CD4-positive, alpha-beta memory T cell (primary cell): ENCODE results near the gene PRKCQ. TPM values are rescaled to one million over a fixed set of nuclear protein-coding genes. Genes with fewer than 3 reads are reported as not detected.

ENCODE experiments used
- CTCF ChIA-PET: fragments of 350-600 bp; sonication (Branson Sonifier 250); formaldehyde crosslinking; loops from one replicate; lab custom pipeline; 2021; ENCODE audit warnings: inconsistent platforms; ENCODE audit not compliant: partially characterized antibody; lab: Charles Lee
- POLR2A ChIA-PET: fragments of 350-600 bp; sonication (Branson Sonifier 250); formaldehyde crosslinking; loops from one replicate; lab custom pipeline; 2021; ENCODE audit not compliant: partially characterized antibody; lab: Charles Lee
- DNase-seq, 5 donors: peaks; one replicate each; pipeline versions ENCODE4 v3.0.0 to v3.0.0-alpha.2; 2020 to 2022; ENCODE audit warnings: mixed read lengths in 1 of 5
- H3K27ac ChIP-seq: one replicate; pipeline ENCODE4 v1.7.0; 2013; ENCODE audit warnings: low read depth, low read length
- H3K27me3 ChIP-seq: 2 replicates; pipeline ENCODE4 v1.7.0; 2013; ENCODE audit warnings: mild to moderate bottlenecking, low read length, moderate library complexity; ENCODE audit not compliant: insufficient read depth
- H3K36me3 ChIP-seq: 2 replicates; pipeline ENCODE4 v1.7.0; 2013; ENCODE audit warnings: mild to moderate bottlenecking, low read length, moderate library complexity; ENCODE audit not compliant: insufficient read depth
- H3K4me1 ChIP-seq: 2 replicates; pipeline ENCODE4 v1.7.0; 2013; ENCODE audit warnings: mild to moderate bottlenecking, low read length, moderate library complexity; ENCODE audit not compliant: insufficient read depth
- H3K4me3 ChIP-seq, 2 donors: one replicate each; pipeline ENCODE4 v1.7.0; 2013; ENCODE audit warnings: low read length in 2 of 2, mild to moderate bottlenecking in 1 of 2
- H3K9me3 ChIP-seq, 2 donors: one replicate each; pipeline ENCODE4 v1.7.0; 2013; ENCODE audit warnings: low read length in 2 of 2, control low read depth in 1 of 2; ENCODE audit not compliant: control insufficient read depth in 1 of 2
- H3K27ac Mint-ChIP-seq, 7 donors: one replicate each; pipeline ENCODE4 v1.8.0; 2020 to 2021; ENCODE audit warnings: mixed read lengths in 7 of 7, mild to moderate bottlenecking in 6 of 7, inconsistent platforms in 3 of 7, moderate library complexity in 3 of 7
- H3K27me3 Mint-ChIP-seq, 2 donors: one replicate each; pipeline ENCODE4 v1.8.0; 2020 to 2021; ENCODE audit warnings: mixed read lengths in 2 of 2
- H3K36me3 Mint-ChIP-seq, 2 donors: one replicate each; pipeline ENCODE4 v1.8.0; 2020 to 2021; ENCODE audit warnings: mixed read lengths in 2 of 2, inconsistent platforms in 1 of 2, mild to moderate bottlenecking in 1 of 2
- H3K4me1 Mint-ChIP-seq, 4 donors: one replicate each; pipeline ENCODE4 v1.8.0; 2020 to 2021; ENCODE audit warnings: mixed read lengths in 4 of 4, mild to moderate bottlenecking in 1 of 4
- H3K4me3 Mint-ChIP-seq, 8 donors: one replicate each; pipeline ENCODE4 v1.8.0; 2020 to 2021; ENCODE audit warnings: mixed read lengths in 8 of 8, mild to moderate bottlenecking in 7 of 8, moderate library complexity in 6 of 8, inconsistent platforms in 3 of 8
- H3K9me3 Mint-ChIP-seq, 8 donors: one replicate each; pipeline ENCODE4 v1.8.0; 2020 to 2021; ENCODE audit warnings: mixed read lengths in 8 of 8, mild to moderate bottlenecking in 5 of 8, inconsistent platforms in 3 of 8, moderate library complexity in 1 of 8
- intact Hi-C: fragments of 100-400 bp; cut with micrococcal nuclease; formaldehyde crosslinking; loops from one replicate; pipeline ENCODE4 v1.15.1; 2023
- polyA plus RNA-seq, 2 donors: library from polyadenylated mRNA; unstranded; fragments of 300-500 nt; fragmentation: Illumina TruSeq; gene quantifications; one replicate each; pipeline ENCODE4 v1.2.3, GENCODE V29; 2021
- total RNA-seq, 2 experiments: library from RNA; stranded (reverse); gene quantifications; one replicate each; pipeline ENCODE4 v1.2.3, GENCODE V29; 2021

Gene PRKCQ
- total and polyA plus RNA-seq, 4 experiments from 2014 or later = 45.0 to 77.1 (median 71.0) TPM

DNA sequence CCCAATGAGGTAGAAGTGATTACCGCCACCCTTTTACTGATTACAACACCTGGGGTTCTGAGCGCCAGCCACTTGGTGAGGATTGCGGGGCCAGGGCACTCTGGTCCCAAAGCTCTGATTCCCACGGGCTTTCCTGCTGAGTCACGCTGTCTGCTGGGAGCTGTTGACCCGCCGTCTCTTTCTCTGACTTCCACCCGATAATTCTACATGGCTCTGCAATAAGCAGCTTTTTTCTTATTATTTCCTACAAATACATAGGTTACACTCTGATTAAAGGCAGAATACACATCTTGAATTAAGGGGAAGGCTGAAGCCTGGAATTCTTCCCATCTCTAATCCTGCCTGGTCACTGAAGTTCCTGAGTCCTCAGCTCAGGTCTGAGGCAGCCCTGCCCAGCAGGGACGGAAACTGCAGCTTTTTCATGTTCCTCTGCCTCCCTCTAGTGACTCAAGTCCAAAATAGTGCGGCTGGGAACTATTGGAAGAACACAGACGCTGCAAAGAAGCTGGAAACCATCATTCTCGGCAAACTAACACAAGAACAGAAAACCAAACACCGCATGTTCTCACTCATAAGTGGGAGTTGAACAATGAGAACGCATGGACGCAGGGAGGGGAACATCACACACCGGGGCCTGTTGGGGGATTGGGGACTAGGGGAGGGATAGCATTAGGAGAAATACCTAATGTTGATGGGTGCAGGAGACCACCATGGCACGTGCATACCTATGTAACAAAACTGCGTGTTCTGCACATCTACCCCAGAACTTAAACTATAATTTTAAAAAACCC lies 178.3 kb downstream of the PRKCQ start:
- Mint-ChIP-seq H3K4me1 (peaks cover 8 to 24% (median 13%) of the 10 kb centered on the region in 4 donors), H3K9me3 (peaks cover 0 to 2% (median 0%) of the 10 kb centered on the region in 8 donors), H3K27me3 (peaks cover 0 to 1% of the 10 kb centered on the region in 2 donors), H3K27ac (peak overlapping the region; percentile 32 to 90 (median 64)), H3K4me3 (peak overlapping the region in 2 of 8 donors; percentile 51 to 63), H3K36me3 (no peaks in the 10 kb centered on the region)
- no peaks in the 10 kb centered on the region for H3K36me3 ChIP-seq
- peak; percentile 57 to 70 (median 65) for DNase-seq
- intact Hi-C loops = loop anchor here (1.0 to 5.0 kb wide), 5 partner anchors 53 to 314 kb away; partner anchors contain the start of genes PFKFB3 and RBM17
- H3K4me3 ChIP-seq = no peak overlapping the region
- CTCF ChIA-PET = interaction anchor here (0.6 to 9.0 kb wide), 69 partner anchors 9 to 425 kb away, joined by 3 to 217 read pairs (median 5); partner anchors contain the start of genes IL15RA and PFKFB3
- no peaks in the 10 kb centered on the region for H3K27me3 ChIP-seq
- POLR2A ChIA-PET = interaction anchor here (0.8 to 3.8 kb wide), 20 partner anchors 8 to 387 kb away, joined by 3 to 53 read pairs (median 6); partner anchors contain the start of gene PFKFB3
- no peaks in the 10 kb centered on the region for H3K9me3 ChIP-seq
- H3K27ac ChIP-seq = no peak overlapping the region
- peaks cover 16% of the 10 kb centered on the region for H3K4me1 ChIP-seq

DNA sequence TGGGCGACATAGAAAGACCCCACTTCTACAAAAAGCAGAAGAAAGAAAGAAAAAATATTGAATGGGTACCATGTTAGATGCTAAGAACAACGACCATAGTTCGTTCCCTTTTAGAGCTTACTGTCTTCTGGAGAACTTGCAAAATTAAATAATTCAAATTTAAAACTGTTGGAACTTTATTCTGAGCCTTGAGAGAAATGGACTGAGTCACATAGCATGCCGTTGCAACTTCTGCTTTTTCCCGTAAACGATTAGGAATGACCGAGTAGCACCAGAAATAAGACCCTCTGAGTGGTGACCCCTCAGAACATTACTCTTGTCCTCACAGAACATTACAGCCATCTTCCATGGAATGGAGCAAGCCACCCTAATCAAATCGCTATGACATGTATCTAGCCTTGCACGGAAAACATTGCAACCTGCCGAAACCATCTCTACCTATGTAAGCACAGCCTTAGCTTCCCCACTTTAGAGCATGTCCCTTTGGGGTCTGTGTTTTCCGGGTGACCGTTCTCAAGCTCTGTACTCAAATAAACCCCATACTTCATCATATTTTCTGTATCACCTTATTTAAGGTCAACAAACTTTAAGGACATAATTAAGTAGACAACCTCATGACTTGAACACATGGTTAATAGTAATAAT lies 179.1 kb downstream of the PRKCQ start:
- Mint-ChIP-seq H3K27me3 (peaks cover 0 to 1% of the 10 kb centered on the region in 2 donors), H3K4me3 (no peak overlapping the region), H3K27ac (no peak overlapping the region), H3K9me3 (peaks cover 0 to 2% (median 0%) of the 10 kb centered on the region in 8 donors), H3K36me3 (no peaks in the 10 kb centered on the region), H3K4me1 (peaks cover 3 to 16% (median 7%) of the 10 kb centered on the region in 4 donors)
- POLR2A ChIA-PET = interaction anchor here (1.0 to 3.8 kb wide), 16 partner anchors 9 to 387 kb away, joined by 3 to 53 read pairs (median 8); partner anchors contain the start of gene PFKFB3
- no peak overlapping the region for H3K27ac ChIP-seq
- no peak for DNase-seq
- no peaks in the 10 kb centered on the region for H3K27me3 ChIP-seq
- CTCF ChIA-PET = interaction anchor here (0.6 to 9.0 kb wide), 55 partner anchors 9 to 424 kb away, joined by 3 to 217 read pairs (median 6); partner anchors contain the start of genes IL15RA and PFKFB3
- H3K36me3 ChIP-seq = no peaks in the 10 kb centered on the region
- no peaks in the 10 kb centered on the region for H3K9me3 ChIP-seq
- peaks cover 8% of the 10 kb centered on the region for H3K4me1 ChIP-seq
- intact Hi-C loops = loop anchor here (2.0 to 5.0 kb wide), 2 partner anchors 250 to 314 kb away; partner anchors contain the start of gene RBM17
- H3K4me3 ChIP-seq = no peak overlapping the region

DNA sequence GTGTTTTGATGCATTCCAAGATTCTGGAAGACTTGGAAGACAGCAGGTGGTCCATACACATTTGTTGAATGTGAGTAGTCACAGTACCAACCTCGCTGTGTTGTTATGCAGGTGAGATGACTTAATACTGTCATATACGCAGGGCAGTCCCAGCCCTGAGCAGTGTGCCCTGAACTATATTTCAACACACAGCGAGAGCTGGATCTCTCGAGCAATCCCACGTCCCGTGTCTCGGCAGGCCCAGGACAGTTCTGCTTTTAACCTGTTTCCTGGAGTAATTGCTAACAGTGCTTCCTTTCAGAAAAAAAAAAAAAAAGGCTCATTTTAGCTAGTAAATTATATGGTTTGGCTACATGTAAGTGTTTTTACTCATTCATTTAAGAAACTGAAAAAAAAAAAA lies 179.7 kb downstream of the PRKCQ start:
- Histone ChIP-seq H3K36me3 (no peaks in the 10 kb centered on the region), H3K27ac (no peak overlapping the region), H3K27me3 (no peaks in the 10 kb centered on the region), H3K9me3 (no peaks in the 10 kb centered on the region), H3K4me1 (peaks cover 7% of the 10 kb centered on the region), H3K4me3 (no peak overlapping the region)
- intact Hi-C loops = loop anchor here (2.0 to 5.0 kb wide), 2 partner anchors 250 to 313 kb away; partner anchors contain the start of gene RBM17
- Mint-ChIP-seq H3K4me1 (peaks cover 3 to 12% (median 7%) of the 10 kb centered on the region in 4 donors), H3K36me3 (no peaks in the 10 kb centered on the region), H3K27me3 (peaks cover 0 to 1% of the 10 kb centered on the region in 2 donors), H3K27ac (no peak overlapping the region), H3K9me3 (peaks cover 0 to 2% (median 0%) of the 10 kb centered on the region in 8 donors), H3K4me3 (no peak overlapping the region)
- ChIA-PET POLR2A (interaction anchor here (0.7 to 3.8 kb wide), 5 partner anchors 18 to 228 kb away, joined by 3 to 53 read pairs (median 12); partner anchors contain the start of gene PFKFB3), CTCF (interaction anchor here (1.2 to 9.0 kb wide), 23 partner anchors 11 to 386 kb away, joined by 3 to 217 read pairs (median 17); partner anchors contain the start of gene PFKFB3)
- no peak for DNase-seq

DNA sequence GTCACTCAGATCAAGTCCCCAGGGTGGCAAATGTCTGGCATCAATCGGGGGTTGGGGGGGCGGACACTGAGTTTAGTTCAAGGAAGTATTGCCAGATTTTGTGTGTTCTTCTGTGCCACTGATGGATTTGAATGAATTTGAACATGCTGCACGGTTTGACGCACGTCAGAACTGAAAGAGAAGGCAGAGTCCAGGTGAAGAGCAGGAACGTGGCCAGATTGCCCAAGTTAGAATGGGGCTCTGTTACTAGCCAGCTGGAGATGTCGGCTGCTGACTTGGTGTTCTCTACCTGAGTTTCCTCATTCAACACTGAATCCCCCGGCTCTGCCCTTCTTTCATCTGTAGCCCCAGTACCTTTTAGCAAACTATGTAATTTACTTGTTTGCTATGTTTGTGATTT lies 180.2 kb downstream of the PRKCQ start:
- no peak for DNase-seq
- no peak overlapping the region for H3K27ac Mint-ChIP-seq
- peaks cover 3 to 12% (median 7%) of the 10 kb centered on the region in 4 donors for H3K4me1 Mint-ChIP-seq
- H3K36me3 Mint-ChIP-seq = no peaks in the 10 kb centered on the region
- Histone ChIP-seq H3K36me3 (no peaks in the 10 kb centered on the region), H3K27me3 (no peaks in the 10 kb centered on the region), H3K9me3 (no peaks in the 10 kb centered on the region), H3K4me1 (peaks cover 7% of the 10 kb centered on the region), H3K27ac (no peak overlapping the region), H3K4me3 (no peak overlapping the region)
- POLR2A ChIA-PET = interaction anchor here (0.7 to 3.8 kb wide), 3 partner anchors 130 to 227 kb away, joined by 3 to 53 read pairs (median 21); partner anchors contain the start of gene PFKFB3
- H3K27me3 Mint-ChIP-seq = peaks cover 0 to 1% of the 10 kb centered on the region in 2 donors
- intact Hi-C loops = loop anchor here (2.0 to 5.0 kb wide), 2 partner anchors 249 to 313 kb away; partner anchors contain the start of gene RBM17
- CTCF ChIA-PET = interaction anchor here (1.0 to 9.0 kb wide), 14 partner anchors 11 to 386 kb away, joined by 3 to 217 read pairs (median 28); partner anchors contain the start of gene PFKFB3
- H3K9me3 Mint-ChIP-seq = peaks cover 0 to 2% (median 0%) of the 10 kb centered on the region in 8 donors
- no peak overlapping the region for H3K4me3 Mint-ChIP-seq

- Histone ChIP-seq H3K4me3 (no peak overlapping the region), H3K27me3 (no peaks in the 10 kb centered on the region), H3K9me3 (no peaks in the 10 kb centered on the region), H3K27ac (no peak overlapping the region), H3K36me3 (no peaks in the 10 kb centered on the region), H3K4me1 (peaks cover 7% of the 10 kb centered on the region)
- no peak for DNase-seq
- peaks cover 0 to 1% of the 10 kb centered on the region in 2 donors for H3K27me3 Mint-ChIP-seq
- H3K27ac Mint-ChIP-seq = peak overlapping the region in 2 of 7 donors; percentile 13 to 23
- CTCF ChIA-PET = interaction anchor here (0.8 to 9.0 kb wide), 10 partner anchors 51 to 291 kb away, joined by 3 to 217 read pairs (median 3); partner anchors contain the start of gene PFKFB3
- intact Hi-C loops = no loop called here
- no peaks in the 10 kb centered on the region for H3K36me3 Mint-ChIP-seq
- peaks cover 3 to 12% (median 7%) of the 10 kb centered on the region in 4 donors for H3K4me1 Mint-ChIP-seq
- no peak overlapping the region for H3K4me3 Mint-ChIP-seq
- POLR2A ChIA-PET = interaction anchor here (2.2 to 2.7 kb wide), 2 partner anchors 51 to 197 kb away, joined by 9 to 11 read pairs; partner anchors contain the start of gene PFKFB3
- peaks cover 0 to under 1% (median 0%) of the 10 kb centered on the region in 8 donors for H3K9me3 Mint-ChIP-seq
Observed at GRCh38 chr10:6399231-6399741, 180.8 kb downstream of the PRKCQ start.

GRCh38 chr10:6398399-6398798 lies 181.7 kb downstream of the PRKCQ start:
- peaks cover 7% of the 10 kb centered on the region for H3K4me1 ChIP-seq
- H3K9me3 Mint-ChIP-seq = no peaks in the 10 kb centered on the region
- no peak overlapping the region for H3K27ac Mint-ChIP-seq
- no peak for DNase-seq
- ChIA-PET CTCF (interaction anchor here (0.7 to 9.0 kb wide), 15 partner anchors 8 to 290 kb away, joined by 3 to 217 read pairs (median 3); partner anchors contain the start of gene PFKFB3), POLR2A (interaction anchor here (2.2 to 2.7 kb wide), 2 partner anchors 50 to 196 kb away, joined by 9 to 11 read pairs; partner anchors contain the start of gene PFKFB3)
- H3K27me3 Mint-ChIP-seq = peaks cover 0 to 1% of the 10 kb centered on the region in 2 donors
- no peak overlapping the region for H3K4me3 ChIP-seq
- H3K27me3 ChIP-seq = no peaks in the 10 kb centered on the region
- no peaks in the 10 kb centered on the region for H3K9me3 ChIP-seq
- H3K4me3 Mint-ChIP-seq = no peak overlapping the region
- intact Hi-C loops = no loop called here
- H3K27ac ChIP-seq = no peak overlapping the region
- H3K36me3 ChIP-seq = no peaks in the 10 kb centered on the region
- H3K4me1 Mint-ChIP-seq = peaks cover 3 to 10% (median 6%) of the 10 kb centered on the region in 4 donors
- H3K36me3 Mint-ChIP-seq = peaks cover 0 to 3% of the 10 kb centered on the region in 2 donors
